DOHH2 (cell line): ENCODE data around the gene NAA11.

ENCODE experiments used
- EZH2phosphoT487 ChIP-seq: fragments of 200-600 bp; sonication (generic); IDR thresholded peaks from 2 replicates; pipeline ENCODE4 v1.6.1; 2017; ENCODE audit warnings: borderline replicate concordance, mild to moderate bottlenecking, antibody characterized with exemption, low read length, moderate library complexity, mixed read lengths
- TF ChIP-seq, protein P1 (sequence below): fragments of 200-600 bp; sonication (generic); IDR thresholded peaks from one replicate; pipeline ENCODE4 v1.5.1; 2014; ENCODE audit warnings: antibody characterized with exemption, mild to moderate bottlenecking, low read depth, low read length; ENCODE audit not compliant: poor library complexity, severe bottlenecking

DNA sequence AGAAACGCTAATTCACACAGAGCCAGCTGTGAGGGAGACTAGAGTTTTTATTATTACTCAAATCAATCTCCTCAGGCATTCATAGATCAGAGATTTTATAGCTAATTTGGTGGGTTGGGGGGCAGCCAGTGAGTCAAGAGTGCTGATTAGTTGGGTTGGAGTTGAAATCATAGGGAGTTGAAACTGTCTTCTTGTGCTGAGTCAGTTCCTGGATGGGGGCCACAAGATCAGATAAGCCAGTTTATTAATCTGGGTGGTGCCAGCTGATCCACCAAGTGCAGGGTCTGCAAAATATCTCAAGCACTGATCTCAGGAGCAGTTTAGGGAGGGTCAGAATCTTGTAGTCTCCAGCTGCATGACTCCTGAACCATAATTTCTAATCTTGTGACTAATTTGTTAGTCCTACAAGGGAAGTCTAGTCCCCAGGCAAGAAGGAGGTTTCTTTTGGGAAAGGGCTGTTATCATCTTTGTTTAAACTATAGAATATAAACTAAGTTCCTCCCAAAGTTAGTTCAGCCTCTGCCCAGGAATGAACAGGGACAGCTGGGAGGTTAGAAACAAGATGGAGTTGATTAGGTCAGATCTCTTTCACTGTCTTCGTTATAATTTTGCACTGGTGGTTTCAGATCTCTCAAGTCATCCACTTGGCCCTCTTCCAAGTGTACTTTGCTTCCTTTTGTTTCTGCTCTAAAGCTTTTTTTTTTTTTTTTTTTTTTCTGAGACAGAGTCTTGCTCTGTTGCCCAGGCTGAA, 5.4 kb upstream of the NAA11 start:
- TF ChIP-seq, protein P1, sequence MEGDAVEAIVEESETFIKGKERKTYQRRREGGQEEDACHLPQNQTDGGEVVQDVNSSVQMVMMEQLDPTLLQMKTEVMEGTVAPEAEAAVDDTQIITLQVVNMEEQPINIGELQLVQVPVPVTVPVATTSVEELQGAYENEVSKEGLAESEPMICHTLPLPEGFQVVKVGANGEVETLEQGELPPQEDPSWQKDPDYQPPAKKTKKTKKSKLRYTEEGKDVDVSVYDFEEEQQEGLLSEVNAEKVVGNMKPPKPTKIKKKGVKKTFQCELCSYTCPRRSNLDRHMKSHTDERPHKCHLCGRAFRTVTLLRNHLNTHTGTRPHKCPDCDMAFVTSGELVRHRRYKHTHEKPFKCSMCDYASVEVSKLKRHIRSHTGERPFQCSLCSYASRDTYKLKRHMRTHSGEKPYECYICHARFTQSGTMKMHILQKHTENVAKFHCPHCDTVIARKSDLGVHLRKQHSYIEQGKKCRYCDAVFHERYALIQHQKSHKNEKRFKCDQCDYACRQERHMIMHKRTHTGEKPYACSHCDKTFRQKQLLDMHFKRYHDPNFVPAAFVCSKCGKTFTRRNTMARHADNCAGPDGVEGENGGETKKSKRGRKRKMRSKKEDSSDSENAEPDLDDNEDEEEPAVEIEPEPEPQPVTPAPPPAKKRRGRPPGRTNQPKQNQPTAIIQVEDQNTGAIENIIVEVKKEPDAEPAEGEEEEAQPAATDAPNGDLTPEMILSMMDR = no peak
- no peak for TF ChIP-seq EZH2phosphoT487
